T47D (cell line): Measurements from ENCODE around the gene SECTM1.
A peak's percentile ranks its signal among the peaks of the same experiment; 100 is the strongest.

Experiments
- DNase-seq, 2 experiments: peaks; one replicate each; pipeline versions ENCODE4 v3.0.0 to v3.0.0-alpha.2; 2011 to 2012; ENCODE audit warnings: low read depth in 1 of 2, low spot score in 1 of 2
- JUND ChIP-seq: IDR thresholded peaks from 2 replicates; pipeline ENCODE4 v1.6.1; 2012; ENCODE audit warnings: low read depth
- in situ Hi-C: cut with HindIII; loops from 2 replicates; pipeline ENCODE4 v1.10.0; 2016; ENCODE audit warnings: low sequenced_read_pairs, low pct_unique_long_range_greater_than_20kb

Gene SECTM1

GRCh38 chr17:82297280-82297713 is 36.3 kb downstream of the SECTM1 start:
- in situ Hi-C loops, result no loop called here
- no peak for DNase-seq

GRCh38 chr17:82296511-82297279 is 36.9 kb downstream of the SECTM1 start:
- in situ Hi-C loops, result no loop called here
- DNase-seq, result no peak
- no peak for TF ChIP-seq JUND

More at GRCh38 chr17:82297280-82297713, 36.3 kb downstream of the SECTM1 start:
- TF ChIP-seq JUND, result no peak

GRCh38 chr17:82295472-82295814 is 38.1 kb downstream of the SECTM1 start:
- in situ Hi-C loops, result no loop called here
- DNase-seq, result no peak
- no peak for TF ChIP-seq JUND

GRCh38 chr17:82294064-82294773 is 39.3 kb downstream of the SECTM1 start:
- no peak for TF ChIP-seq JUND
- no peak for DNase-seq
- in situ Hi-C loops, result no loop called here

- in situ Hi-C loops, result no loop called here
- peak; percentile 99 to 100 for DNase-seq
- TF ChIP-seq JUND, result no peak
Measured at GRCh38 chr17:82292251-82293154, 41.1 kb downstream of the SECTM1 start.

- no peak for TF ChIP-seq JUND
- no peak for DNase-seq
- in situ Hi-C loops, result no loop called here
Measured at GRCh38 chr17:82291582-82292250, 41.9 kb downstream of the SECTM1 start.

- DNase-seq, result peak in 1 of 2 experiments; percentile 94
- no peak for TF ChIP-seq JUND
- in situ Hi-C loops, result no loop called here
Measured at GRCh38 chr17:82287868-82288801, 45.4 kb downstream of the SECTM1 start.

GRCh38 chr17:82287013-82287867 is 46.3 kb downstream of the SECTM1 start:
- DNase-seq, result no peak
- in situ Hi-C loops, result no loop called here

GRCh38 chr17:82285141-82285540 is 48.4 kb downstream of the SECTM1 start:
- no peak for DNase-seq
- TF ChIP-seq JUND, result no peak
- in situ Hi-C loops, result no loop called here

More at GRCh38 chr17:82287013-82287867, 46.3 kb downstream of the SECTM1 start:
- TF ChIP-seq JUND, result no peak

- peak in 1 of 2 experiments; percentile 49 for DNase-seq
- TF ChIP-seq JUND, result no peak
- in situ Hi-C loops, result no loop called here
Measured at GRCh38 chr17:82283208-82283749, 50.3 kb downstream of the SECTM1 start.
